DLD1 (cell line): ENCODE measurements around the gene ATP2B2.

Experiments
- in situ Hi-C: cut with HindIII; loops from 2 replicates; pipeline ENCODE4 v1.10.0; 2017; ENCODE audit warnings: low sequenced_read_pairs

ATP2B2 gene

GRCh38 chr3:10471054-10471688 lies 34.2 kb downstream of the ATP2B2 start:
- in situ Hi-C loops, result no loop called here

GRCh38 chr3:10470120-10471053 lies 35.0 kb downstream of the ATP2B2 start:
- in situ Hi-C loops, result no loop called here

GRCh38 chr3:10469441-10470119 lies 35.8 kb downstream of the ATP2B2 start:
- in situ Hi-C loops, result no loop called here

- in situ Hi-C loops, result no loop called here
Measured at GRCh38 chr3:10468613-10469354, 36.6 kb downstream of the ATP2B2 start.

GRCh38 chr3:10467904-10468612 lies 37.3 kb downstream of the ATP2B2 start:
- in situ Hi-C loops, result no loop called here

GRCh38 chr3:10467204-10467603 lies 38.2 kb downstream of the ATP2B2 start:
- in situ Hi-C loops, result no loop called here

GRCh38 chr3:10466186-10466585 lies 39.2 kb downstream of the ATP2B2 start:
- in situ Hi-C loops, result no loop called here

- in situ Hi-C loops, result no loop called here
Measured at GRCh38 chr3:10465161-10465560, 40.2 kb downstream of the ATP2B2 start.

- in situ Hi-C loops, result no loop called here
Measured at GRCh38 chr3:10463533-10464434, 41.6 kb downstream of the ATP2B2 start.

- in situ Hi-C loops, result no loop called here
Measured at GRCh38 chr3:10462641-10463532, 42.5 kb downstream of the ATP2B2 start.

GRCh38 chr3:10460951-10461545 lies 44.3 kb downstream of the ATP2B2 start:
- in situ Hi-C loops, result no loop called here

- in situ Hi-C loops, result no loop called here
Measured at GRCh38 chr3:10459954-10460754, 45.2 kb downstream of the ATP2B2 start.

- in situ Hi-C loops, result no loop called here
Measured at GRCh38 chr3:10457560-10457959, 47.8 kb downstream of the ATP2B2 start.

GRCh38 chr3:10456981-10457380 lies 48.4 kb downstream of the ATP2B2 start:
- in situ Hi-C loops, result no loop called here

- in situ Hi-C loops, result no loop called here
Measured at GRCh38 chr3:10455545-10455914, 49.9 kb downstream of the ATP2B2 start.

- in situ Hi-C loops, result no loop called here
Measured at GRCh38 chr3:10454907-10455544, 50.4 kb downstream of the ATP2B2 start.
